Left ventricle myocardium inferior (tissue), 1 donor: Measurements from ENCODE around the gene CRACR2A. TPM values are rescaled to one million over a fixed set of nuclear protein-coding genes. Genes with fewer than 3 reads are reported as not detected.
A peak's percentile ranks its signal among the peaks of the same experiment; 100 is the strongest.

Experiments
- DNase-seq: peaks from one replicate; pipeline ENCODE4 v3.0.0-alpha.2; 2020
- H3K27ac ChIP-seq: fragments of 200-600 bp; replicated peaks from 2 replicates; pipeline ENCODE4 v1.8.0; 2021
- H3K27me3 ChIP-seq: fragments of 200-600 bp; 2 replicates; pipeline ENCODE4 v1.8.0; 2021; ENCODE audit warnings: low read depth
- H3K36me3 ChIP-seq: fragments of 200-600 bp; 2 replicates; pipeline ENCODE4 v1.8.0; 2021
- H3K4me1 ChIP-seq: fragments of 200-600 bp; 2 replicates; pipeline ENCODE4 v1.8.0; 2021
- H3K4me3 ChIP-seq: fragments of 200-600 bp; 2 replicates; pipeline ENCODE4 v1.8.0; 2021; ENCODE audit warnings: mild to moderate bottlenecking, moderate library complexity
- H3K9me3 ChIP-seq: fragments of 200-600 bp; replicated peaks from 2 replicates; pipeline ENCODE4 v1.8.0; 2021
- intact Hi-C: fragments of 100-400 bp; cut with micrococcal nuclease; formaldehyde crosslinking; loops from one replicate; pipeline ENCODE4 v1.11.0; 2022
- total RNA-seq: library from RNA; stranded (reverse); fragmentation: NEBNext Ultra II Directional; extraction: Animal tissue kit (Norgen Biotek cat#: 25700); gene quantifications from one replicate; pipeline ENCODE4 v1.2.1, GENCODE V29; 2021
- TF ChIP-seq, protein P1 (sequence below): fragments of 200-600 bp; IDR thresholded peaks from 2 replicates; pipeline ENCODE4 v1.8.0; 2021; ENCODE audit warnings: antibody characterized with exemption, mild to moderate bottlenecking, borderline replicate concordance
- donor health status: DM: no; HTN: yes; CAD: no; lungs with severe emphysema.

CRACR2A gene
- total RNA-seq, 1 donor from 2014 or later, result 7.6 TPM

DNA sequence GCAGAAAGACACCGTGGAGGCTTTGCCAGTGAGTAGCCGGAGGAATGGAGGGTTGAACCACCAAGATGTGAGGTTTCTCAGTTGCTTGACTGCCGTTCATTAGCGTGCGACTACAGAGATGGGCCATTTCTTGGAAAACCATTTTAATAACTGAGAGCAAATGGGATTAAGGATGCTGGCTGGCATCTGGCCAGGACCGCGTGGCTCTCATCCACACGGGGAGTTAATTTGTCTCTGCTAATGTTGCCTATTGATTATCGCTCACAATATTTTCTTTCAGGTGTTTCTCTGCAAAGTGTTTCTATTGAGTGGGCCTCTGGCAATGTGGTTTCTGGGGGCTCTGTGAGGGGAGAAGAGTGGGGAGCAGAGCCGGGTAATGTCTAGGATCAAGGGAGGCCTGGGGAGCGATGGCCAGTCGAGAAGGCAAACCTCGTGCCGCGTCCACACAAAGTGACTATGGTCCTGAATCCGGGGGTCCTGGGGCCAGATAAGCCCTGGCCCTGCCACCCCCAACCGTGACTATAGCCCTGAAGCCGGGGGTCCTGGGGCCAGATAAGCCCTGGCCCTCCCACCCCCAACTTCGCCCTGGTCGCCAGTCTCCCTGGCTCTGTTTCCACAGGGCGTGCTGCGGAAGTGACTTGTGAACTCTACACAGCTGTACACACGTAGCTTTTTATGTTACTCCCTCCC is 151.3 kb downstream of the CRACR2A start:
- Histone ChIP-seq H3K4me1 (peaks cover 63% of the 10 kb centered on the region), H3K9me3 (no peaks in the 10 kb centered on the region), H3K4me3 (no peak overlapping the region), H3K27ac (no peak overlapping the region), H3K36me3 (no peaks in the 10 kb centered on the region), H3K27me3 (peaks cover 24% of the 10 kb centered on the region)
- TF ChIP-seq, protein P1, sequence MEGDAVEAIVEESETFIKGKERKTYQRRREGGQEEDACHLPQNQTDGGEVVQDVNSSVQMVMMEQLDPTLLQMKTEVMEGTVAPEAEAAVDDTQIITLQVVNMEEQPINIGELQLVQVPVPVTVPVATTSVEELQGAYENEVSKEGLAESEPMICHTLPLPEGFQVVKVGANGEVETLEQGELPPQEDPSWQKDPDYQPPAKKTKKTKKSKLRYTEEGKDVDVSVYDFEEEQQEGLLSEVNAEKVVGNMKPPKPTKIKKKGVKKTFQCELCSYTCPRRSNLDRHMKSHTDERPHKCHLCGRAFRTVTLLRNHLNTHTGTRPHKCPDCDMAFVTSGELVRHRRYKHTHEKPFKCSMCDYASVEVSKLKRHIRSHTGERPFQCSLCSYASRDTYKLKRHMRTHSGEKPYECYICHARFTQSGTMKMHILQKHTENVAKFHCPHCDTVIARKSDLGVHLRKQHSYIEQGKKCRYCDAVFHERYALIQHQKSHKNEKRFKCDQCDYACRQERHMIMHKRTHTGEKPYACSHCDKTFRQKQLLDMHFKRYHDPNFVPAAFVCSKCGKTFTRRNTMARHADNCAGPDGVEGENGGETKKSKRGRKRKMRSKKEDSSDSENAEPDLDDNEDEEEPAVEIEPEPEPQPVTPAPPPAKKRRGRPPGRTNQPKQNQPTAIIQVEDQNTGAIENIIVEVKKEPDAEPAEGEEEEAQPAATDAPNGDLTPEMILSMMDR, result no peak
- intact Hi-C loops, result no loop called here
- DNase-seq, result no peak

- DNase-seq, result no peak
- no peaks in the 10 kb centered on the region for H3K9me3 ChIP-seq
- peaks cover 62% of the 10 kb centered on the region for H3K4me1 ChIP-seq
- H3K36me3 ChIP-seq, result no peaks in the 10 kb centered on the region
- intact Hi-C loops, result no loop called here
- H3K4me3 ChIP-seq, result no peak overlapping the region
- peaks cover 24% of the 10 kb centered on the region for H3K27me3 ChIP-seq
- peak overlapping the region; percentile 49 for H3K27ac ChIP-seq
- TF ChIP-seq, protein P1, result no peak
Measured at GRCh38 chr12:3600951-3601350, 152.0 kb downstream of the CRACR2A start.

DNA sequence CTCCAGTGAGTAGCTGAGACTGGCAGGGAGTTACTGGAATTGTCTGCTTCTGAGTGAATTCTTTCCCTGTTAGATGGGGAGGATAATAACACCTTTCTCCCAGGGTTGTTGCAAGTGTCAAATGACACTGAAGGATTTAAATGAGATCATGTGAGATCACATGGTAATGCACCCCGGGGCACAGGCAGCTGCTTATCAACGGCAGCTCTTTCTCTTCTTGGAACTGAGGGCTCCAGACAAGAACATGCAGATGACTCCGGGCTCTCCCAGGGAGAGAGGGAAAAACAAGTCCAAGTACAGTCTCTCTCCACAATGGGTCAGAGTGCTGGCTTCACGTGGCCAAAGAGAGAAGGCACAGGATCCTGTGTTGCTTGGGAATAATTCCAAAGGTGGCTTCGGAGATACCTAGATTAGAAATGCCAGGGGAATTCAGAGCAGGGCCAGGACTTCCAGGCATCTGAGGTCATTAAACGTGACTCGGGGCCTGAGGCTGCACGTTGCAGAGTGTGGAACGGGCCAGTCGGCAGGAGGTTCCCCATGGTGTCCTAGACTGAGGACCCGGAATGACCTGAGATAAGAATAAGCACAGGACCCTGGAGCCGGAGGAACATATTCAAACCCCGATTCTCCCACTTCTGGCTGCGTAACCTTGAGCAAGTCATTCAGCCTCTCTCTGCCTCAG is 152.7 kb downstream of the CRACR2A start:
- H3K4me1 ChIP-seq, result peaks cover 54% of the 10 kb centered on the region
- intact Hi-C loops, result no loop called here
- no peaks in the 10 kb centered on the region for H3K36me3 ChIP-seq
- no peaks in the 10 kb centered on the region for H3K9me3 ChIP-seq
- TF ChIP-seq, protein P1, result no peak
- peak overlapping the region; percentile 49 for H3K27ac ChIP-seq
- H3K27me3 ChIP-seq, result peaks cover 24% of the 10 kb centered on the region
- H3K4me3 ChIP-seq, result no peak overlapping the region
- no peak for DNase-seq

- peak overlapping the region; percentile 49 for H3K27ac ChIP-seq
- TF ChIP-seq, protein P1, result no peak
- intact Hi-C loops, result no loop called here
Measured at GRCh38 chr12:3598896-3599860, 153.7 kb downstream of the CRACR2A start.

DNA sequence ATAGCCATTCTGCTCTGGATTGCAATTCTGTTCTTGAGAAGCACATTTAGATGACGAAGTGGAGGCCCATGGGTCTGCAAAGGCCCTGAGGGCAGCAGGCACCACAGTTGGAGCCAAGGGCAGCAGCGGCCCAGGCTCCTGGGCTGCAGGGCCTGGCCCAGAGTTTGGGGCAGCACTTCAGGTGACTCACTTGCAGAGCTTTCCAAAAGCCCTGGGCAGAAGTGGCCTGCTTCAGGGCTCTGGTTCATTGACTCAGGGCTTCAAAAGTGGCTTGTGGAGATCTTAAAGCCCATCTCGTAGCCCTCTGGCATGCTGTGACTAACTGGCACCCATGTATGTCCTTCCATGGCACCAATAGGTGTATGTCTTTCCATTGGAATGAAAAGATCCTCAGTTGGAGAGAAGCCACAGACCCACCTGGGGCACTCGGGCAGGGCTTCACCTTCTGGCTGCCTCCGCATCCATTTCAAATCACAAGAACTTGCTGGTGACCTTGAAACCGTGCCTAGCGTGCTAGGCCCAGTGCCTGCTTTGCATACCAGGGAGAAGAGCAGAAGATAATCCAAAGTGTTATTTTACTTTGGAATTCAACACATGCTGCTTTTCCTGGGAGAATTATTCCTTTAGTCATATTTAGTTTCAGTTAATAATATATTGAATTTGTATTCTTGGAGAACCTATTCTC is 155.2 kb downstream of the CRACR2A start:
- DNase-seq, result no peak
- intact Hi-C loops, result no loop called here
- no peaks in the 10 kb centered on the region for H3K36me3 ChIP-seq
- H3K27me3 ChIP-seq, result peaks cover 17% of the 10 kb centered on the region
- no peak overlapping the region for H3K4me3 ChIP-seq
- peaks cover 37% of the 10 kb centered on the region for H3K4me1 ChIP-seq
- no peak overlapping the region for H3K27ac ChIP-seq
- TF ChIP-seq, protein P1, result no peak
- no peaks in the 10 kb centered on the region for H3K9me3 ChIP-seq

More at GRCh38 chr12:3598896-3599860, 153.7 kb downstream of the CRACR2A start:
- Histone ChIP-seq H3K27me3 (peaks cover 20% of the 10 kb centered on the region), H3K36me3 (no peaks in the 10 kb centered on the region), H3K4me1 (peaks cover 44% of the 10 kb centered on the region), H3K9me3 (no peaks in the 10 kb centered on the region), H3K4me3 (no peak overlapping the region)
- no peak for DNase-seq
